HCT116 (cell line): Measurements from ENCODE around the gene ZNF488.

Experiments used
- EZH2 ChIP-seq: fragments of 200-600 bp; sonication (generic); IDR thresholded peaks from 2 replicates; pipeline ENCODE4 v1.6.1; 2017; ENCODE audit warnings: antibody characterized with exemption, mixed run types
- EZH2phosphoT487 ChIP-seq: fragments of 200-600 bp; IDR thresholded peaks from 2 replicates; pipeline ENCODE4 v1.6.1; 2018; ENCODE audit warnings: antibody characterized with exemption, borderline replicate concordance
- POLR2A ChIP-seq: IDR thresholded peaks from 2 replicates; pipeline ENCODE4 v1.7.0; 2011; ENCODE audit warnings: borderline replicate concordance; ENCODE audit not compliant: insufficient read depth, insufficient read length; ENCODE audit errors: extremely low read depth
- POLR2AphosphoS5 ChIP-seq: IDR thresholded peaks from 2 replicates; pipeline ENCODE4 v1.6.1; 2011; ENCODE audit warnings: mild to moderate bottlenecking, low read depth, low read length, moderate library complexity
- RAD21 ChIP-seq: IDR thresholded peaks from 2 replicates; pipeline ENCODE4 v1.6.1; 2012; ENCODE audit warnings: low read depth, mild to moderate bottlenecking
- SP1 ChIP-seq: IDR thresholded peaks from 2 replicates; pipeline ENCODE4 v1.6.1; 2012; ENCODE audit warnings: low read depth
- ZNF274 ChIP-seq: fragments of 200-500 bp; sonication (Bioruptor generic); IDR thresholded peaks from 2 replicates; pipeline ENCODE4 v1.6.1; 2014; ENCODE audit warnings: mild to moderate bottlenecking, low read depth, low read length, inconsistent platforms
- TF ChIP-seq, protein P1 (sequence below), 3 experiments: fragments of 200-600 bp in 1 of 3; sonication (generic) in 1 of 3; IDR thresholded peaks in 2 of 3; conservative IDR thresholded peaks in 1 of 3; 2 replicates each; pipeline ENCODE4 v1.5.1; 2012 to 2017; ENCODE audit warnings: low read depth in 2 of 3, low read length in 2 of 3, antibody characterized with exemption in 1 of 3, borderline replicate concordance in 1 of 3, control low read depth in 1 of 3, mild to moderate bottlenecking in 1 of 3, mixed read lengths in 1 of 3, mixed run types in 1 of 3, moderate library complexity in 1 of 3; ENCODE audit not compliant: insufficient read depth in 1 of 3
- TF ChIP-seq, protein P2 (sequence below): IDR thresholded peaks from 2 replicates; pipeline ENCODE4 v1.6.1; 2012
- TF ChIP-seq, protein P3 (sequence below): IDR thresholded peaks from 2 replicates; pipeline ENCODE4 v1.6.1; 2012

DNA sequence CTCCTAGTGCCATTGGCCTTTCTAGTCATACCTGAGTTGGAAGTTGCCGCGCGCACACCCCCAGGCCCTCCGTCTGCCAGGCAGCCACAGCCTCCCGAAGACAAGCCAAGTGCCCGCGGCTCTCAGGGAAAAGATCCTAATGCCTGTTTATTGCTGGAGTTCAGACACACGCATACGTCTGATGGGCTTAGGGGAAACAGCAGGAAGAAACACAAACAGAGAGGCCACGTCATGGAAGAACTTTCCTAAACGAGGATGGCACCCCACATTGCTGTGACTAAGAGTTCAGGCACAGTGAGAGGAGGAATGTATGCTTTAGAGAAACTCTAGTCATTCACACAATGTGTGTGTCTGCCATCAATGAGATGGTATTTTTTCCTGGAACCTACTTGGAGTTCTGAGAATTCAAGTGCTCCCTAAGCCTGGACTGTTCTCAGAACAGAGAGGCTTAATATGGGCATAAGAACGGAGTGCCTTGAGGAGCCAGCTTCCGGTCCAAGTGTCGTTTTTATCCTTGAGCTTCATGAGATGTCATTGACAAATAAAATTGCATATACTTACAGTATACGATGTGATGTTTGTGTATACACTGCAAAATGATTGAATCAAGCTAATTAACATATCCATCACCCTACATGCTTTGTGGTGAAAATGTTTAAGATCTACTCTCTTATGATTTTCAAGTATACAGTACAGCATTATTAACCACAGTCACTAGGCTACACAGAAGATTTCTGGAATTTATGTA lies 47.5 kb downstream of the ZNF488 start:
- TF ChIP-seq, protein P1, sequence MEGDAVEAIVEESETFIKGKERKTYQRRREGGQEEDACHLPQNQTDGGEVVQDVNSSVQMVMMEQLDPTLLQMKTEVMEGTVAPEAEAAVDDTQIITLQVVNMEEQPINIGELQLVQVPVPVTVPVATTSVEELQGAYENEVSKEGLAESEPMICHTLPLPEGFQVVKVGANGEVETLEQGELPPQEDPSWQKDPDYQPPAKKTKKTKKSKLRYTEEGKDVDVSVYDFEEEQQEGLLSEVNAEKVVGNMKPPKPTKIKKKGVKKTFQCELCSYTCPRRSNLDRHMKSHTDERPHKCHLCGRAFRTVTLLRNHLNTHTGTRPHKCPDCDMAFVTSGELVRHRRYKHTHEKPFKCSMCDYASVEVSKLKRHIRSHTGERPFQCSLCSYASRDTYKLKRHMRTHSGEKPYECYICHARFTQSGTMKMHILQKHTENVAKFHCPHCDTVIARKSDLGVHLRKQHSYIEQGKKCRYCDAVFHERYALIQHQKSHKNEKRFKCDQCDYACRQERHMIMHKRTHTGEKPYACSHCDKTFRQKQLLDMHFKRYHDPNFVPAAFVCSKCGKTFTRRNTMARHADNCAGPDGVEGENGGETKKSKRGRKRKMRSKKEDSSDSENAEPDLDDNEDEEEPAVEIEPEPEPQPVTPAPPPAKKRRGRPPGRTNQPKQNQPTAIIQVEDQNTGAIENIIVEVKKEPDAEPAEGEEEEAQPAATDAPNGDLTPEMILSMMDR (IDR thresholded peaks at IDR 0.05 in 2 of 3, conservative IDR thresholded peaks at IDR 0.05 in 1 of 3; ENCODE audit: borderline replicate concordance in 1 of 3, insufficient read depth in 1 of 3, low read depth in 2 of 3, low read length in 2 of 3): no peak
- no peak for TF ChIP-seq RAD21
- TF ChIP-seq, protein P2, sequence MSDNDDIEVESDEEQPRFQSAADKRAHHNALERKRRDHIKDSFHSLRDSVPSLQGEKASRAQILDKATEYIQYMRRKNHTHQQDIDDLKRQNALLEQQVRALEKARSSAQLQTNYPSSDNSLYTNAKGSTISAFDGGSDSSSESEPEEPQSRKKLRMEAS: no peak
- no peak for TF ChIP-seq POLR2A
- no peak for TF ChIP-seq EZH2
- TF ChIP-seq SP1: no peak
- no peak for TF ChIP-seq POLR2AphosphoS5
- no peak for TF ChIP-seq EZH2phosphoT487
- TF ChIP-seq, protein P3, sequence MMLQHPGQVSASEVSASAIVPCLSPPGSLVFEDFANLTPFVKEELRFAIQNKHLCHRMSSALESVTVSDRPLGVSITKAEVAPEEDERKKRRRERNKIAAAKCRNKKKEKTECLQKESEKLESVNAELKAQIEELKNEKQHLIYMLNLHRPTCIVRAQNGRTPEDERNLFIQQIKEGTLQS: no peak
- TF ChIP-seq ZNF274: no peak
